Esophagus muscularis mucosa (tissue), 4 donors: ENCODE results near the gene ZNF92. TPM values are rescaled to one million over a fixed set of nuclear protein-coding genes. Genes with fewer than 3 reads are reported as not detected.

Experiments used
- DNase-seq: peaks from one replicate; pipeline ENCODE4 v3.0.0-alpha.2; 2017; ENCODE audit errors: extremely low spot score
- H3K27ac ChIP-seq, 4 donors: fragments of 200-600 bp; sonication (generic); replicated peaks in 1 of 4; 1 replicate in 3 of 4; 2 replicates in 1 of 4; pipeline ENCODE4 v1.5.1; 2016 to 2019; ENCODE audit warnings: mild to moderate bottlenecking in 1 of 4
- H3K27me3 ChIP-seq, 4 donors: fragments of 200-600 bp; sonication (generic); one replicate each; pipeline versions ENCODE4 v1.5.1 to v1.6.0; 2016 to 2019
- H3K36me3 ChIP-seq, 4 donors: fragments of 200-600 bp; sonication (generic); one replicate each; pipeline ENCODE4 v1.5.1; 2016 to 2019
- H3K4me1 ChIP-seq, 4 donors: fragments of 200-600 bp; sonication (generic); one replicate each; pipeline ENCODE4 v1.5.1; 2016 to 2019
- H3K4me3 ChIP-seq, 4 donors: fragments of 200-600 bp; sonication (generic); 1 replicate in 2 of 4; 2 replicates in 2 of 4; pipeline ENCODE4 v1.5.1; 2016 to 2019; ENCODE audit warnings: mild to moderate bottlenecking in 4 of 4, moderate library complexity in 1 of 4
- H3K9me3 ChIP-seq, 4 donors: fragments of 200-600 bp; sonication (generic); 1 replicate in 3 of 4; 2 replicates in 1 of 4; pipeline ENCODE4 v1.5.1; 2016 to 2019
- EP300 ChIP-seq: sonication (generic); formaldehyde crosslinking; IDR thresholded peaks from one replicate; pipeline ENCODE4 v1.6.1; 2017; ENCODE audit warnings: antibody characterized with exemption
- POLR2A ChIP-seq: fragments of 450-650 bp; IDR thresholded peaks from one replicate; pipeline ENCODE4 v1.6.1; 2017; ENCODE audit warnings: antibody characterized with exemption, moderate library complexity, mild to moderate bottlenecking, low read depth
- POLR2AphosphoS5 ChIP-seq, 2 donors: sonication (generic); formaldehyde crosslinking; IDR thresholded peaks; one replicate each; pipeline ENCODE4 v1.6.1; 2017; ENCODE audit warnings: antibody characterized with exemption in 2 of 2
- WGBS: methylation state at CpG from one replicate; pipeline ENCODE4 v1.1.5; 2018; 5-methylcytosine and 5-hydroxymethylcytosine counted together
- intact Hi-C: fragments of 100-400 bp; cut with DNase I; formaldehyde crosslinking; loops from one replicate; pipeline ENCODE4 v1.15.1; 2023
- total RNA-seq, 4 donors: library from RNA; depleted of rRNA; stranded (reverse); fragments of >200 nt; gene quantifications; one replicate each; pipeline versions ENCODE4 v1.1.0 to v1.2.1, GENCODE V29; 2016
- TF ChIP-seq, protein P1 (sequence below), 3 experiments: fragments of 200-600 bp in 2 of 3; fragments of 450-650 bp in 1 of 3; sonication (generic) in 2 of 3; IDR thresholded peaks; one replicate each; pipeline ENCODE4 v1.5.1; 2017 to 2019; ENCODE audit warnings: antibody characterized with exemption in 3 of 3, mild to moderate bottlenecking in 2 of 3, moderate library complexity in 1 of 3

ZNF92 gene
- total RNA-seq, 4 donors from 2014 or later, result 3.2 to 5.1 (median 3.7) TPM

GRCh38 chr7:65379318-65379717, 5.7 kb downstream of the ZNF92 start:
- Histone ChIP-seq H3K4me3 (no peak overlapping the region), H3K27me3 (no peaks in the 10 kb centered on the region), H3K4me1 (peaks cover 12 to 33% (median 21%) of the 10 kb centered on the region in 4 donors), H3K9me3 (no peaks in the 10 kb centered on the region), H3K36me3 (peaks cover 0 to 11% (median 5%) of the 10 kb centered on the region in 4 donors), H3K27ac (no peak overlapping the region)
- 76% methylated on average over 3 of the region's 3 CpGs for WGBS
- TF ChIP-seq POLR2A, result no peak
- TF ChIP-seq, protein P1, sequence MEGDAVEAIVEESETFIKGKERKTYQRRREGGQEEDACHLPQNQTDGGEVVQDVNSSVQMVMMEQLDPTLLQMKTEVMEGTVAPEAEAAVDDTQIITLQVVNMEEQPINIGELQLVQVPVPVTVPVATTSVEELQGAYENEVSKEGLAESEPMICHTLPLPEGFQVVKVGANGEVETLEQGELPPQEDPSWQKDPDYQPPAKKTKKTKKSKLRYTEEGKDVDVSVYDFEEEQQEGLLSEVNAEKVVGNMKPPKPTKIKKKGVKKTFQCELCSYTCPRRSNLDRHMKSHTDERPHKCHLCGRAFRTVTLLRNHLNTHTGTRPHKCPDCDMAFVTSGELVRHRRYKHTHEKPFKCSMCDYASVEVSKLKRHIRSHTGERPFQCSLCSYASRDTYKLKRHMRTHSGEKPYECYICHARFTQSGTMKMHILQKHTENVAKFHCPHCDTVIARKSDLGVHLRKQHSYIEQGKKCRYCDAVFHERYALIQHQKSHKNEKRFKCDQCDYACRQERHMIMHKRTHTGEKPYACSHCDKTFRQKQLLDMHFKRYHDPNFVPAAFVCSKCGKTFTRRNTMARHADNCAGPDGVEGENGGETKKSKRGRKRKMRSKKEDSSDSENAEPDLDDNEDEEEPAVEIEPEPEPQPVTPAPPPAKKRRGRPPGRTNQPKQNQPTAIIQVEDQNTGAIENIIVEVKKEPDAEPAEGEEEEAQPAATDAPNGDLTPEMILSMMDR (IDR thresholded peaks at IDR 0.05), result no peak
- TF ChIP-seq EP300, result no peak
- no peak for TF ChIP-seq POLR2AphosphoS5 (IDR thresholded peaks at IDR 0.05)
- no peak for DNase-seq
- intact Hi-C loops, result no loop called here

GRCh38 chr7:65381742-65382141, 8.1 kb downstream of the ZNF92 start:
- H3K36me3 ChIP-seq, result peaks cover 0 to 11% (median 3%) of the 10 kb centered on the region in 4 donors
- H3K27ac ChIP-seq, result no peak overlapping the region
- TF ChIP-seq POLR2A (no peak), POLR2AphosphoS5 (IDR thresholded peaks at IDR 0.05) (no peak), EP300 (no peak)
- TF ChIP-seq, protein P1 (IDR thresholded peaks at IDR 0.05), result no peak
- H3K4me3 ChIP-seq, result no peak overlapping the region
- intact Hi-C loops, result no loop called here
- 84% methylated on average over 3 of the region's 3 CpGs for WGBS
- no peaks in the 10 kb centered on the region for H3K9me3 ChIP-seq
- no peaks in the 10 kb centered on the region for H3K27me3 ChIP-seq
- no peak for DNase-seq
- peaks cover 0 to 11% (median 3%) of the 10 kb centered on the region in 4 donors for H3K4me1 ChIP-seq

GRCh38 chr7:65382452-65382851, 8.8 kb downstream of the ZNF92 start:
- H3K4me1 ChIP-seq, result peaks cover 0 to 11% (median 3%) of the 10 kb centered on the region in 4 donors
- intact Hi-C loops, result no loop called here
- no peaks in the 10 kb centered on the region for H3K27me3 ChIP-seq
- 89% methylated on average over 3 of the region's 3 CpGs for WGBS
- H3K9me3 ChIP-seq, result no peaks in the 10 kb centered on the region
- TF ChIP-seq EP300, result no peak
- no peak for TF ChIP-seq POLR2A
- TF ChIP-seq, protein P1 (IDR thresholded peaks at IDR 0.05), result no peak
- TF ChIP-seq POLR2AphosphoS5 (IDR thresholded peaks at IDR 0.05), result no peak
- no peak for DNase-seq
- H3K27ac ChIP-seq, result no peak overlapping the region
- no peak overlapping the region for H3K4me3 ChIP-seq
- H3K36me3 ChIP-seq, result peaks cover 0 to 5% (median under 1%) of the 10 kb centered on the region in 4 donors

GRCh38 chr7:65387891-65388290, 14.2 kb downstream of the ZNF92 start:
- no peak for DNase-seq
- peaks cover 7 to 32% (median 22%) of the 10 kb centered on the region in 4 donors for H3K36me3 ChIP-seq
- intact Hi-C loops, result no loop called here
- H3K4me1 ChIP-seq, result peaks cover 0 to 5% (median 0%) of the 10 kb centered on the region in 4 donors
- H3K9me3 ChIP-seq, result no peaks in the 10 kb centered on the region
- no peak overlapping the region for H3K27ac ChIP-seq
- H3K4me3 ChIP-seq, result no peak overlapping the region
- no peaks in the 10 kb centered on the region for H3K27me3 ChIP-seq
- 96% methylated on average over 2 of the region's 2 CpGs for WGBS
- TF ChIP-seq POLR2AphosphoS5 (IDR thresholded peaks at IDR 0.05), result no peak
- TF ChIP-seq EP300, result no peak
- no peak for TF ChIP-seq POLR2A
- TF ChIP-seq, protein P1 (IDR thresholded peaks at IDR 0.05), result no peak

GRCh38 chr7:65390588-65390987, 16.9 kb downstream of the ZNF92 start:
- no peaks in the 10 kb centered on the region for H3K27me3 ChIP-seq
- no peak overlapping the region for H3K4me3 ChIP-seq
- peak; percentile 86 for DNase-seq
- 95% methylated on average over 4 of the region's 4 CpGs for WGBS
- intact Hi-C loops, result no loop called here
- H3K4me1 ChIP-seq, result no peaks in the 10 kb centered on the region
- H3K27ac ChIP-seq, result no peak overlapping the region
- peaks cover 7 to 34% (median 22%) of the 10 kb centered on the region in 4 donors for H3K36me3 ChIP-seq
- TF ChIP-seq POLR2AphosphoS5 (IDR thresholded peaks at IDR 0.05), result no peak
- TF ChIP-seq, protein P1 (IDR thresholded peaks at IDR 0.05), result no peak
- no peak for TF ChIP-seq POLR2A
- no peak for TF ChIP-seq EP300
- no peaks in the 10 kb centered on the region for H3K9me3 ChIP-seq
